Keratinocyte (primary cell): ENCODE measurements around the gene IFI27L2. TPM values are rescaled to one million over a fixed set of nuclear protein-coding genes. Genes with fewer than 3 reads are reported as not detected.

Source experiments
- DNase-seq: peaks from one replicate; pipeline ENCODE4 v3.0.0-alpha.2; 2011; ENCODE audit warnings: low read depth, missing footprints, low spot score
- FAIRE-seq: peaks from 2 replicates; lab custom pipeline; 2011; peaks lifted over from hg19 to GRCh38; lab: Jason Lieb, UNC
- H2AFZ ChIP-seq: 2 replicates; pipeline ENCODE4 v1.6.0; 2012; ENCODE audit warnings: low read length, control low read depth, inconsistent platforms; ENCODE audit not compliant: control insufficient read depth
- H3K27ac ChIP-seq: 2 replicates; pipeline ENCODE4 v1.5.1; 2011; ENCODE audit warnings: low read length; ENCODE audit not compliant: control insufficient read depth, insufficient read depth
- H3K27me3 ChIP-seq: 3 replicates; pipeline ENCODE4 v1.6.0; 2011; ENCODE audit warnings: low read length; ENCODE audit not compliant: control insufficient read depth, insufficient read depth; ENCODE audit errors: extremely low read depth
- H3K36me3 ChIP-seq, 2 experiments: 2 replicates in 1 of 2; 3 replicates in 1 of 2; pipeline ENCODE4 v1.5.1; 2011; ENCODE audit warnings: low read length in 2 of 2, mild to moderate bottlenecking in 1 of 2; ENCODE audit not compliant: control insufficient read depth in 2 of 2, insufficient read depth in 2 of 2; ENCODE audit errors: extremely low read depth in 1 of 2
- H3K4me1 ChIP-seq: 3 replicates; pipeline ENCODE4 v1.5.1; 2011; ENCODE audit warnings: low read length; ENCODE audit not compliant: control insufficient read depth, insufficient read depth; ENCODE audit errors: extremely low read depth
- H3K4me2 ChIP-seq: 3 replicates; pipeline ENCODE4 v1.6.0; 2011; ENCODE audit warnings: low read depth, low read length; ENCODE audit not compliant: control insufficient read depth, insufficient read depth; ENCODE audit errors: extremely low read depth
- H3K4me3 ChIP-seq, 3 experiments: fragments of 200-600 bp in 1 of 3; sonication (generic) in 1 of 3; 2 replicates in 2 of 3; 3 replicates in 1 of 3; pipeline ENCODE4 v1.5.1; 2011 to 2016; ENCODE audit warnings: low read length in 3 of 3, mild to moderate bottlenecking in 3 of 3, control low read depth in 2 of 3, inconsistent platforms in 1 of 3, low read depth in 1 of 3, mixed read lengths in 1 of 3, mixed run types in 1 of 3, moderate library complexity in 1 of 3; ENCODE audit not compliant: control insufficient read depth in 2 of 3, insufficient read depth in 2 of 3; ENCODE audit errors: extremely low read depth in 1 of 3
- H3K79me2 ChIP-seq: 2 replicates; pipeline ENCODE4 v1.6.0; 2012; ENCODE audit warnings: low read length; ENCODE audit not compliant: control insufficient read depth, insufficient read depth
- H3K9ac ChIP-seq: 3 replicates; pipeline ENCODE4 v1.6.0; 2011; ENCODE audit warnings: low read length; ENCODE audit not compliant: control insufficient read depth, insufficient read depth; ENCODE audit errors: extremely low read depth
- H3K9me1 ChIP-seq: 3 replicates; pipeline ENCODE4 v1.6.0; 2011; ENCODE audit warnings: low read length; ENCODE audit not compliant: control insufficient read depth, insufficient read depth; ENCODE audit errors: extremely low read depth
- H3K9me3 ChIP-seq: 2 replicates; pipeline ENCODE4 v1.5.1; 2012; ENCODE audit warnings: low read depth, low read length; ENCODE audit not compliant: control insufficient read depth
- H4K20me1 ChIP-seq: 3 replicates; pipeline ENCODE4 v1.6.0; 2011; ENCODE audit warnings: low read length; ENCODE audit not compliant: control insufficient read depth, insufficient read depth; ENCODE audit errors: extremely low read depth
- CTCF ChIP-seq, 3 experiments: IDR thresholded peaks in 1 of 3; conservative IDR thresholded peaks in 1 of 3; optimal IDR thresholded peaks in 1 of 3; 2 replicates in 2 of 3; 3 replicates in 1 of 3; pipeline versions ENCODE3 to v1.5.1; 2011; ENCODE audit warnings: low read length in 3 of 3, mild to moderate bottlenecking in 3 of 3, moderate library complexity in 2 of 3, control low read depth in 1 of 3, inconsistent platforms in 1 of 3; ENCODE audit not compliant: insufficient read depth in 2 of 3; ENCODE audit errors: extremely low read depth in 1 of 3
- EZH2 ChIP-seq: IDR thresholded peaks from one replicate; pipeline ENCODE4 v1.6.1; 2012; ENCODE audit warnings: inconsistent platforms, mild to moderate bottlenecking, low read length, moderate library complexity
- dilution Hi-C: fragments of 300-500 bp; cut with MboI; formaldehyde crosslinking; loops from one replicate; pipeline ENCODE4 v1.7.0; 2020; ENCODE audit warnings: low sequenced_read_pairs; ENCODE audit not compliant: extremely low pct_ligation_motif_present
- polyA plus RNA-seq, 5 experiments: library from polyadenylated mRNA; depleted of rRNA in 3 of 5; stranded (reverse) in 3 of 5; stranded (forward) in 1 of 5; unstranded in 1 of 5; fragments of >200 nt; gene quantifications; 1 replicate in 1 of 5; 2 replicates in 3 of 5; 3 replicates in 1 of 5; pipeline versions ENCODE4 v1.2.1 to v1.2.3, GENCODE V29; 2011 to 2012; ENCODE audit warnings: missing spikeins in 2 of 5, low read depth in 1 of 5, low replicate concordance in 1 of 5

IFI27L2 gene
- polyA plus RNA-seq, 1 donor (not counting 4 experiments of a cell fraction or from before 2014, with no cell fraction given) = 67.5 TPM

GRCh38 chr14:94143239-94143638 lies 13.8 kb upstream of the IFI27L2 start:
- H3K27me3 ChIP-seq = no peaks in the 10 kb centered on the region
- no peak overlapping the region for H3K27ac ChIP-seq
- no peaks in the 10 kb centered on the region for H4K20me1 ChIP-seq
- no peak overlapping the region for H2AFZ ChIP-seq
- DNase-seq (no peak), FAIRE-seq (no peak)
- H3K9ac ChIP-seq = no peak overlapping the region
- H3K36me3 ChIP-seq = no peaks in the 10 kb centered on the region
- no peaks in the 10 kb centered on the region for H3K79me2 ChIP-seq
- dilution Hi-C loops = no loop called here
- TF ChIP-seq CTCF (optimal IDR thresholded peaks at IDR 0.05 in 1 of 3, IDR thresholded peaks at IDR 0.05 in 1 of 3, conservative IDR thresholded peaks at IDR 0.05 in 1 of 3; ENCODE audit: extremely low read depth in 1 of 3, insufficient read depth in 2 of 3, low read length in 3 of 3) = peak; percentile 46 to 57 (median 52)
- no peak for TF ChIP-seq EZH2
- no peaks in the 10 kb centered on the region for H3K9me1 ChIP-seq
- no peaks in the 10 kb centered on the region for H3K4me1 ChIP-seq
- no peaks in the 10 kb centered on the region for H3K9me3 ChIP-seq
- H3K4me3 ChIP-seq = no peak overlapping the region
- no peak overlapping the region for H3K4me2 ChIP-seq

- no peak overlapping the region for H3K4me2 ChIP-seq
- H3K9ac ChIP-seq = no peak overlapping the region
- dilution Hi-C loops = no loop called here
- H3K27me3 ChIP-seq = no peaks in the 10 kb centered on the region
- H3K9me1 ChIP-seq = no peaks in the 10 kb centered on the region
- H3K36me3 ChIP-seq = no peaks in the 10 kb centered on the region
- TF ChIP-seq EZH2 = no peak
- no peak for TF ChIP-seq CTCF (optimal IDR thresholded peaks at IDR 0.05 in 1 of 3, IDR thresholded peaks at IDR 0.05 in 1 of 3, conservative IDR thresholded peaks at IDR 0.05 in 1 of 3; ENCODE audit: extremely low read depth in 1 of 3, insufficient read depth in 2 of 3, low read length in 3 of 3)
- DNase-seq (no peak), FAIRE-seq (no peak)
- no peak overlapping the region for H3K27ac ChIP-seq
- H4K20me1 ChIP-seq = no peaks in the 10 kb centered on the region
- H3K4me3 ChIP-seq = no peak overlapping the region
- H3K4me1 ChIP-seq = no peaks in the 10 kb centered on the region
- H3K9me3 ChIP-seq = no peaks in the 10 kb centered on the region
- no peaks in the 10 kb centered on the region for H3K79me2 ChIP-seq
- no peak overlapping the region for H2AFZ ChIP-seq
These were observed 13.4 kb upstream of the IFI27L2 start for GRCh38 chr14:94142836-94143235.
